A549 (cell line): Measurements from ENCODE around the gene MYLK3. TPM values are rescaled to one million over a fixed set of nuclear protein-coding genes. Genes with fewer than 3 reads are reported as not detected.

Experiments
- ATAC-seq, 2 experiments: fragments of 200-7000 bp in 1 of 2; fragments of >200 bp in 1 of 2; cut with Nextera tagmentation in 1 of 2; cut with Tn5 transposase in 1 of 2; 3 replicates each; pipeline versions ENCODE4 v1.8.0 to v1.9.1; 2018 to 2020; ENCODE audit warnings: mild to moderate bottlenecking in 1 of 2, moderate library complexity in 1 of 2
- CTCF ChIA-PET: fragments of 300-600 bp; sonication (Branson Sonifier 250); formaldehyde crosslinking; extraction: SDS; loops from one replicate; lab custom pipeline; 2021; ENCODE audit warnings: antibody characterized with exemption, inconsistent platforms; lab: Yijun Ruan, JAX
- POLR2A ChIA-PET: fragments of 350-600 bp; formaldehyde crosslinking; extraction: SDS; loops from one replicate; lab custom pipeline; 2021; ENCODE audit warnings: antibody characterized with exemption, inconsistent platforms; lab: Yijun Ruan, JAX
- DNase-seq, 2 experiments: peaks; one replicate each; pipeline versions ENCODE4 v3.0.0 to v3.0.0-alpha.2; 2011 to 2016; ENCODE audit warnings: low read depth in 1 of 2, low spot score in 1 of 2
- FAIRE-seq: peaks from 2 replicates; lab custom pipeline; 2011; peaks lifted over from hg19 to GRCh38; lab: Jason Lieb, UNC
- H3K27ac ChIP-seq, 2 experiments: fragments of >200 bp; sonication (Bioruptor Twin); formaldehyde crosslinking; 3 replicates each; pipeline ENCODE4 v1.5.1; 2016 to 2017
- H3K4me1 ChIP-seq: fragments of >200 bp; sonication (Bioruptor Twin); formaldehyde crosslinking; 3 replicates; pipeline ENCODE4 v1.6.1; 2016
- H3K4me2 ChIP-seq: fragments of >200 bp; sonication (Bioruptor Twin); formaldehyde crosslinking; 3 replicates; pipeline ENCODE4 v1.6.1; 2016
- H3K4me3 ChIP-seq: fragments of >200 bp; sonication (Bioruptor Twin); formaldehyde crosslinking; 3 replicates; pipeline ENCODE4 v1.5.1; 2016
- H3K9me3 ChIP-seq: fragments of >200 bp; sonication (Bioruptor Twin); formaldehyde crosslinking; 3 replicates; pipeline ENCODE4 v1.6.1; 2016
- CBX2 ChIP-seq: fragments of 200-600 bp; sonication (generic); IDR thresholded peaks from 2 replicates; pipeline ENCODE4 v1.6.1; 2016; ENCODE audit warnings: low read depth, mild to moderate bottlenecking, borderline replicate concordance
- CBX8 ChIP-seq: fragments of 200-600 bp; sonication (generic); IDR thresholded peaks from 2 replicates; pipeline ENCODE4 v1.6.1; 2016
- CEBPB ChIP-seq, 2 experiments: fragments of >200 bp in 1 of 2; sonication (Bioruptor Twin) in 1 of 2; formaldehyde crosslinking in 1 of 2; IDR thresholded peaks; 2 replicates each; pipeline ENCODE4 v1.6.1; 2012 to 2016
- CHD2 ChIP-seq: fragments of 150-350 bp; IDR thresholded peaks from 2 replicates; pipeline ENCODE4 v1.6.1; 2014; ENCODE audit warnings: low read length; ENCODE audit not compliant: partially characterized antibody
- EHMT2 ChIP-seq: fragments of 200-600 bp; sonication (generic); IDR thresholded peaks from 2 replicates; pipeline ENCODE4 v1.6.1; 2016; ENCODE audit warnings: antibody characterized with exemption, low read depth, mild to moderate bottlenecking, moderate library complexity
- HDAC2 ChIP-seq: fragments of 200-600 bp; sonication (generic); IDR thresholded peaks from 2 replicates; pipeline ENCODE4 v1.6.1; 2016
- HES2 ChIP-seq: fragments of >200 bp; sonication (Bioruptor Twin); formaldehyde crosslinking; IDR thresholded peaks from 2 replicates; pipeline ENCODE4 v1.6.1; 2016
- HMGXB4 ChIP-seq: fragments of 250-450 bp; sonication (Bioruptor Pico); IDR thresholded peaks from 2 replicates; pipeline ENCODE4 v1.5.0; 2021; ENCODE audit warnings: mild to moderate bottlenecking, moderate library complexity, borderline replicate concordance
- HOXB13 ChIP-seq: fragments of 250-450 bp; sonication (Bioruptor Pico); IDR thresholded peaks from 2 replicates; pipeline ENCODE4 v1.5.0; 2020; ENCODE audit warnings: low read depth, mild to moderate bottlenecking, moderate library complexity
- JUNB ChIP-seq: fragments of >200 bp; sonication (Bioruptor Twin); formaldehyde crosslinking; IDR thresholded peaks from 2 replicates; pipeline ENCODE4 v1.6.1; 2016
- KDM5A ChIP-seq: fragments of 200-600 bp; sonication (generic); IDR thresholded peaks from 2 replicates; pipeline ENCODE4 v1.6.1; 2016; ENCODE audit warnings: antibody characterized with exemption, mild to moderate bottlenecking
- MAFK ChIP-seq: fragments of 450-650 bp; IDR thresholded peaks from 2 replicates; pipeline ENCODE4 v1.6.1; 2014; ENCODE audit not compliant: partially characterized antibody
- MAZ ChIP-seq: fragments of 150-350 bp; IDR thresholded peaks from 2 replicates; pipeline ENCODE4 v1.6.1; 2014; ENCODE audit warnings: antibody characterized with exemption, low read depth, low read length, borderline replicate concordance
- MYC ChIP-seq: IDR thresholded peaks from 2 replicates; pipeline ENCODE4 v1.6.1; 2012; ENCODE audit warnings: mild to moderate bottlenecking, inconsistent platforms, low read length, improper control_type of control experiment, borderline replicate concordance
- NFE2L2 ChIP-seq: fragments of 150-350 bp; conservative IDR thresholded peaks from 2 replicates; pipeline ENCODE4 v1.6.1; 2014; ENCODE audit warnings: low read length
- NPAS2 ChIP-seq: fragments of 250-450 bp; sonication (Bioruptor Pico); IDR thresholded peaks from 2 replicates; pipeline ENCODE4 v1.8.0; 2022; ENCODE audit warnings: mild to moderate bottlenecking, moderate library complexity, borderline replicate concordance
- PHF8 ChIP-seq: fragments of 200-600 bp; sonication (generic); IDR thresholded peaks from 2 replicates; pipeline ENCODE4 v1.6.1; 2016; ENCODE audit warnings: low read depth, mild to moderate bottlenecking, antibody characterized with exemption, moderate library complexity, borderline replicate concordance
- POLR2AphosphoS2 ChIP-seq: conservative IDR thresholded peaks from 2 replicates; pipeline ENCODE4 v1.6.1; 2012; ENCODE audit warnings: low read length, improper control_type of control experiment, inconsistent platforms
- RARB ChIP-seq: fragments of 250-450 bp; sonication (Bioruptor Pico); IDR thresholded peaks from 2 replicates; pipeline ENCODE4 v1.8.0; 2021; ENCODE audit warnings: mild to moderate bottlenecking, moderate library complexity
- RCOR1 ChIP-seq: fragments of 150-350 bp; IDR thresholded peaks from 2 replicates; pipeline ENCODE4 v1.6.1; 2014; ENCODE audit warnings: antibody characterized with exemption, low read length, low read depth
- RFX5 ChIP-seq: fragments of 450-650 bp; IDR thresholded peaks from 2 replicates; pipeline ENCODE4 v1.7.1; 2014; ENCODE audit warnings: antibody characterized with exemption, mild to moderate bottlenecking, moderate library complexity
- SMC3 ChIP-seq: fragments of >200 bp; sonication (Bioruptor Twin); formaldehyde crosslinking; IDR thresholded peaks from 3 replicates; pipeline ENCODE4 v1.6.1; 2018; ENCODE audit warnings: inconsistent platforms
- TFCP2L1 ChIP-seq: fragments of 250-450 bp; sonication (Bioruptor Pico); IDR thresholded peaks from 2 replicates; pipeline ENCODE4 v1.5.0; 2021; ENCODE audit warnings: mild to moderate bottlenecking
- TP53 ChIP-seq: fragments of 250-450 bp; sonication (Bioruptor Pico); IDR thresholded peaks from 2 replicates; pipeline ENCODE4 v1.5.0; 2021; ENCODE audit warnings: mild to moderate bottlenecking, moderate library complexity
- ZC3H11A ChIP-seq: fragments of 450-650 bp; IDR thresholded peaks from 2 replicates; pipeline ENCODE4 v1.6.1; 2014; ENCODE audit warnings: antibody characterized with exemption, mild to moderate bottlenecking
- ZFP36 ChIP-seq: fragments of 450-650 bp; IDR thresholded peaks from 2 replicates; pipeline ENCODE4 v1.6.1; 2014; ENCODE audit warnings: borderline replicate concordance; ENCODE audit not compliant: partially characterized antibody
- ZSCAN20 ChIP-seq: fragments of 250-450 bp; sonication (Bioruptor Pico); IDR thresholded peaks from 2 replicates; pipeline ENCODE4 v1.8.0; 2022; ENCODE audit warnings: mild to moderate bottlenecking, moderate library complexity
- WGBS: methylation state at CpG from one replicate; pipeline ENCODE4 v1.1.6; 2017; ENCODE audit errors: missing lambda C conversion rate; 5-methylcytosine and 5-hydroxymethylcytosine counted together
- polyA plus RNA-seq, 4 experiments: library from polyadenylated mRNA; depleted of rRNA in 3 of 4; stranded (reverse); fragments of >200 nt; fragmentation: RNase III in 1 of 4; extraction: RNeasy Plus Mini Kit Qiagen cat#74134 plus additional on column Dnase treatment in 1 of 4; gene quantifications; 2 replicates in 3 of 4; 3 replicates in 1 of 4; pipeline ENCODE4 v1.2.3, GENCODE V29; 2011 to 2017
- TF ChIP-seq, protein P1 (sequence below): fragments of 200-600 bp; sonication (generic); IDR thresholded peaks from 2 replicates; pipeline ENCODE4 v1.6.1; 2016; ENCODE audit warnings: antibody characterized with exemption, mild to moderate bottlenecking, moderate library complexity

The MYLK3 gene
- polyA plus RNA-seq, 2 of the 4 experiments (the other 2 are of a cell fraction): 0.05 to 0.16 TPM

DNA sequence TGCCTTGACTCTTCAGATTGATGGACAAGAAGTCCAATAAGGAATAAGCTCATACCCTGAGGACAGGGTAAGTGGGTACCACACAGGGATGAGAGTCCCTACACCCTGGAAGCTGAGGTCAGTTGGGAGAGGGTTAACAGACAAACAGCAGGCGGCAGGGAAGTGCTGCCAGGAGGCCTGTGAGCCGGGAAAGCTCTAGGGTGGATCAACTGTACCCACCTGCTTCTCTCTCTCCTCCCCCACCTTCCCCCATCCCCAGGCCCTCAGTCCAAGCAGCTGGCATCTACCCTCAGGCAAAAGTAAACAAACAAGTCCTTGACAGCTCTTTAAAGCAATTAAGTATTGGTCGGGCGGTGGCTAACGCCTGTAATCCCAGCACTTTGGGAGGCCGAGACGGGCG is 20.7 kb upstream of the MYLK3 start:
- ChIA-PET CTCF (no interaction called here), POLR2A (no interaction called here)
- no peaks in the 10 kb centered on the region for H3K4me1 ChIP-seq
- no peak overlapping the region for H3K4me3 ChIP-seq
- TF ChIP-seq HDAC2 (no peak), POLR2AphosphoS2 (no peak), TP53 (CRISPR knock-in tag) (no peak), ZC3H11A (no peak), HMGXB4 (CRISPR knock-in tag) (no peak), CHD2 (no peak), HES2 (no peak), CBX2 (no peak), CBX8 (no peak)
- ATAC-seq (no peak), FAIRE-seq (no peak), DNase-seq (no peak)
- whole genome bisulfite sequencing: 90% methylated on average over 8 of the region's 8 CpGs
- no peak overlapping the region for H3K27ac ChIP-seq
- no peaks in the 10 kb centered on the region for H3K9me3 ChIP-seq
- H3K4me2 ChIP-seq: no peak overlapping the region

GRCh38 chr16:46765050-46765449 is 16.9 kb upstream of the MYLK3 start:
- H3K4me3 ChIP-seq: no peak overlapping the region
- H3K4me2 ChIP-seq: no peak overlapping the region
- no peak for ATAC-seq
- 73% methylated on average over 7 of the region's 7 CpGs for WGBS
- DNase-seq: no peak
- H3K9me3 ChIP-seq: no peaks in the 10 kb centered on the region
- H3K4me1 ChIP-seq: no peaks in the 10 kb centered on the region
- ChIA-PET CTCF (no interaction called here), POLR2A (no interaction called here)
- no peak for FAIRE-seq
- no peak for TF ChIP-seq NFE2L2
- no peak for TF ChIP-seq MYC
- TF ChIP-seq CBX8: no peak
- no peak for TF ChIP-seq PHF8
- TF ChIP-seq JUNB: no peak
- TF ChIP-seq RFX5: no peak
- TF ChIP-seq, protein P1, sequence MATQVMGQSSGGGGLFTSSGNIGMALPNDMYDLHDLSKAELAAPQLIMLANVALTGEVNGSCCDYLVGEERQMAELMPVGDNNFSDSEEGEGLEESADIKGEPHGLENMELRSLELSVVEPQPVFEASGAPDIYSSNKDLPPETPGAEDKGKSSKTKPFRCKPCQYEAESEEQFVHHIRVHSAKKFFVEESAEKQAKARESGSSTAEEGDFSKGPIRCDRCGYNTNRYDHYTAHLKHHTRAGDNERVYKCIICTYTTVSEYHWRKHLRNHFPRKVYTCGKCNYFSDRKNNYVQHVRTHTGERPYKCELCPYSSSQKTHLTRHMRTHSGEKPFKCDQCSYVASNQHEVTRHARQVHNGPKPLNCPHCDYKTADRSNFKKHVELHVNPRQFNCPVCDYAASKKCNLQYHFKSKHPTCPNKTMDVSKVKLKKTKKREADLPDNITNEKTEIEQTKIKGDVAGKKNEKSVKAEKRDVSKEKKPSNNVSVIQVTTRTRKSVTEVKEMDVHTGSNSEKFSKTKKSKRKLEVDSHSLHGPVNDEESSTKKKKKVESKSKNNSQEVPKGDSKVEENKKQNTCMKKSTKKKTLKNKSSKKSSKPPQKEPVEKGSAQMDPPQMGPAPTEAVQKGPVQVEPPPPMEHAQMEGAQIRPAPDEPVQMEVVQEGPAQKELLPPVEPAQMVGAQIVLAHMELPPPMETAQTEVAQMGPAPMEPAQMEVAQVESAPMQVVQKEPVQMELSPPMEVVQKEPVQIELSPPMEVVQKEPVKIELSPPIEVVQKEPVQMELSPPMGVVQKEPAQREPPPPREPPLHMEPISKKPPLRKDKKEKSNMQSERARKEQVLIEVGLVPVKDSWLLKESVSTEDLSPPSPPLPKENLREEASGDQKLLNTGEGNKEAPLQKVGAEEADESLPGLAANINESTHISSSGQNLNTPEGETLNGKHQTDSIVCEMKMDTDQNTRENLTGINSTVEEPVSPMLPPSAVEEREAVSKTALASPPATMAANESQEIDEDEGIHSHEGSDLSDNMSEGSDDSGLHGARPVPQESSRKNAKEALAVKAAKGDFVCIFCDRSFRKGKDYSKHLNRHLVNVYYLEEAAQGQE: no peak
- no peak for TF ChIP-seq TP53 (CRISPR knock-in tag)
- no peak for TF ChIP-seq HOXB13 (CRISPR knock-in tag)
- H3K27ac ChIP-seq: no peak overlapping the region

GRCh38 chr16:46763147-46763546 is 15.0 kb upstream of the MYLK3 start:
- POLR2A ChIA-PET: no interaction called here
- CTCF ChIA-PET: no interaction called here
- DNase-seq: no peak

More at GRCh38 chr16:46763147-46763546, 15.0 kb upstream of the MYLK3 start:
- no peak overlapping the region for H3K27ac ChIP-seq
- no peak overlapping the region for H3K4me2 ChIP-seq
- TF ChIP-seq CEBPB (IDR thresholded peaks at IDR 0.05) (no peak), MAZ (no peak), NPAS2 (CRISPR knock-in tag) (no peak), ZSCAN20 (no peak), KDM5A (no peak), JUNB (no peak), HOXB13 (CRISPR knock-in tag) (no peak), RCOR1 (no peak), ZFP36 (no peak), TFCP2L1 (CRISPR knock-in tag) (no peak), NFE2L2 (no peak), EHMT2 (no peak), MAFK (no peak), SMC3 (no peak), CBX2 (no peak), MYC (no peak), RARB (no peak), CBX8 (no peak)
- no peaks in the 10 kb centered on the region for H3K9me3 ChIP-seq
- ATAC-seq (no peak; a peak in 1 of 6 replicates), FAIRE-seq (no peak)
- H3K4me1 ChIP-seq: no peaks in the 10 kb centered on the region
- no peak overlapping the region for H3K4me3 ChIP-seq
- 71% methylated on average over 12 of the region's 12 CpGs for WGBS
